K562 (cell line): Measurements from ENCODE around the gene KCNQ5. TPM values are rescaled to one million over a fixed set of nuclear protein-coding genes. Genes with fewer than 3 reads are reported as not detected.

ENCODE experiments used
- ATAC-seq: fragments of 200-7000 bp; cut with Tn5 transposase; 3 replicates; pipeline ENCODE4 v1.9.1; 2020; ENCODE audit warnings: moderate library complexity
- BruUV-seq: library from RNA; stranded (reverse); fragments of 400-500 nt; replicated peaks from 2 replicates; lab custom pipeline; 2021; lab: Mats Ljungman, UMichigan
- CTCF ChIA-PET: fragments of 300-600 bp; formaldehyde crosslinking; extraction: SDS; loops from one replicate; lab custom pipeline; 2021; ENCODE audit warnings: low intra/inter-chr PET ratio; lab: Yijun Ruan, JAX
- POLR2A ChIA-PET: fragments of 300-600, 350-650 bp; sonication (Branson Sonifier 250); formaldehyde crosslinking; extraction: SDS; loops from one replicate; lab custom pipeline; 2021; ENCODE audit warnings: antibody characterized with exemption, inconsistent platforms; lab: Yijun Ruan, JAX
- DNase-seq, 4 experiments: peaks; one replicate each; pipeline versions ENCODE4 v3.0.0 to v3.0.0-alpha.2; 2011 to 2018; ENCODE audit warnings: low spot score in 3 of 4, mixed read lengths in 3 of 4; ENCODE audit errors: extremely low read depth in 1 of 4
- FAIRE-seq: peaks from 2 replicates; lab custom pipeline; 2011; peaks lifted over from hg19 to GRCh38; lab: Jason Lieb, UNC
- H2AFZ ChIP-seq: 2 replicates; pipeline ENCODE4 v1.6.0; 2011; ENCODE audit warnings: low read depth, low read length, control low read depth, inconsistent platforms
- H3K27ac ChIP-seq: fragments of 200-600 bp; 3 replicates; pipeline ENCODE4 v1.8.0; 2011; ENCODE audit warnings: low read depth, mild to moderate bottlenecking, control low read depth, inconsistent platforms, low read length, moderate library complexity, mixed read lengths; ENCODE audit errors: extremely low read depth
- H3K27me3 ChIP-seq, 2 experiments: fragments of 300-600 bp in 1 of 2; 2 replicates in 1 of 2; 3 replicates in 1 of 2; pipeline versions ENCODE4 v1.6.0 to v1.8.0; 2011; ENCODE audit warnings: inconsistent platforms in 2 of 2, low read length in 2 of 2, mild to moderate bottlenecking in 1 of 2, mixed read lengths in 1 of 2, moderate library complexity in 1 of 2; ENCODE audit not compliant: control insufficient read depth in 2 of 2, insufficient read depth in 2 of 2
- H3K36me3 ChIP-seq: fragments of 300-600 bp; 3 replicates; pipeline ENCODE4 v1.8.0; 2011; ENCODE audit warnings: mild to moderate bottlenecking, low read length, inconsistent platforms; ENCODE audit not compliant: control insufficient read depth, insufficient read depth
- H3K4me1 ChIP-seq, 2 experiments: fragments of 200-600 bp in 1 of 2; replicated peaks in 1 of 2; 2 replicates in 1 of 2; 3 replicates in 1 of 2; pipeline versions ENCODE4 v1.5.1 to v1.8.0; 2011; ENCODE audit warnings: inconsistent platforms in 2 of 2, low read length in 2 of 2, mild to moderate bottlenecking in 1 of 2, mixed read lengths in 1 of 2, moderate library complexity in 1 of 2; ENCODE audit not compliant: control insufficient read depth in 2 of 2, insufficient read depth in 2 of 2
- H3K4me2 ChIP-seq: 2 replicates; pipeline ENCODE4 v1.6.1; 2011; ENCODE audit warnings: low read length, control low read depth, inconsistent platforms, mixed read lengths; ENCODE audit not compliant: insufficient read depth
- H3K4me3 ChIP-seq: fragments of 200-600 bp; sonication (generic), shearing (Covaris generic); 2 replicates; pipeline ENCODE4 v1.5.1; 2016; ENCODE audit warnings: control low read depth, inconsistent platforms
- H3K79me2 ChIP-seq: fragments of 200-600 bp; 3 replicates; pipeline ENCODE4 v1.8.0; 2011; ENCODE audit warnings: low read length, inconsistent platforms; ENCODE audit not compliant: control insufficient read depth, insufficient read depth
- H3K9ac ChIP-seq, 2 experiments: 2 replicates each; pipeline versions ENCODE4 v1.6.0 to v1.6.1; 2011; ENCODE audit warnings: low read depth in 2 of 2, low read length in 2 of 2, control low read depth in 1 of 2, inconsistent platforms in 1 of 2, mild to moderate bottlenecking in 1 of 2, mixed read lengths in 1 of 2; ENCODE audit not compliant: insufficient read depth in 1 of 2
- H3K9me1 ChIP-seq: one replicate; pipeline ENCODE4 v1.6.0; 2011; ENCODE audit warnings: inconsistent platforms, mild to moderate bottlenecking, low read length, moderate library complexity; ENCODE audit not compliant: control insufficient read depth, insufficient read depth
- H3K9me3 ChIP-seq: replicated peaks from 2 replicates; pipeline ENCODE4 v1.5.1; 2011; ENCODE audit warnings: low read depth, low read length, inconsistent platforms; ENCODE audit not compliant: control insufficient read depth, insufficient read depth
- H4K20me1 ChIP-seq: replicated peaks from 2 replicates; pipeline ENCODE4 v1.6.1; 2011; ENCODE audit warnings: low read length, inconsistent platforms, mixed read lengths; ENCODE audit not compliant: control insufficient read depth, insufficient read depth
- CC2D1A ChIP-seq: fragments of 450-650 bp; IDR thresholded peaks from 2 replicates; pipeline ENCODE4 v1.6.1; 2017; ENCODE audit warnings: mild to moderate bottlenecking
- DPF2 ChIP-seq: fragments of 450-650 bp; IDR thresholded peaks from 2 replicates; pipeline ENCODE4 v1.6.1; 2016
- ESRRA ChIP-seq: fragments of 450-650 bp; IDR thresholded peaks from 2 replicates; pipeline ENCODE4 v1.6.1; 2014; ENCODE audit warnings: low read depth, mild to moderate bottlenecking, moderate library complexity, borderline replicate concordance
- FUS ChIP-seq: fragments of 200-400 bp; formaldehyde crosslinking; optimal IDR thresholded peaks from 2 replicates; pipeline ENCODE3; 2017; ENCODE audit warnings: low read depth, low read length
- MTA1 ChIP-seq: fragments of 450-650 bp; IDR thresholded peaks from 2 replicates; pipeline ENCODE4 v1.6.1; 2017; ENCODE audit warnings: borderline replicate concordance
- NEUROD1 ChIP-seq: fragments of 150-350 bp; IDR thresholded peaks from 2 replicates; pipeline ENCODE4 v1.6.1; 2014; ENCODE audit warnings: borderline replicate concordance, low read length, low read depth; ENCODE audit not compliant: partially characterized antibody
- NFATC3 ChIP-seq: fragments of 450-650 bp; IDR thresholded peaks from 2 replicates; pipeline ENCODE4 v1.6.1; 2017; ENCODE audit warnings: mild to moderate bottlenecking
- POLR3A ChIP-seq: IDR thresholded peaks from 2 replicates; pipeline ENCODE4 v1.6.1; 2011; ENCODE audit warnings: borderline replicate concordance, mild to moderate bottlenecking, moderate library complexity; ENCODE audit not compliant: insufficient read length, insufficient read depth; ENCODE audit errors: extremely low read depth
- PPARD ChIP-seq: fragments of 250-450 bp; sonication (Bioruptor Pico); IDR thresholded peaks from 2 replicates; pipeline ENCODE4 v1.8.0; 2022; ENCODE audit warnings: inconsistent platforms, mild to moderate bottlenecking, moderate library complexity
- RBM25 ChIP-seq: fragments of 200-400 bp; formaldehyde crosslinking; IDR thresholded peaks from 2 replicates; pipeline ENCODE4 v1.6.1; 2018; ENCODE audit warnings: low read length, low read depth, moderate library complexity; ENCODE audit not compliant: severe bottlenecking
- SAFB ChIP-seq: fragments of 200-400 bp; formaldehyde crosslinking; IDR thresholded peaks from 2 replicates; pipeline ENCODE4 v1.6.1; 2017; ENCODE audit warnings: low read depth, low read length, borderline replicate concordance
- SETDB1 ChIP-seq: IDR thresholded peaks from one replicate; pipeline ENCODE4 v1.6.1; 2012; ENCODE audit warnings: low read length, control low read depth, inconsistent platforms
- SRF ChIP-seq, 2 experiments: fragments of 250-450, 450-650 bp in 1 of 2; sonication (Bioruptor Pico) in 1 of 2; sonication (generic) in 1 of 2; formaldehyde crosslinking; IDR thresholded peaks; 2 replicates each; pipeline versions ENCODE4 v1.5.0 to v1.5.1; 2020 to 2022; ENCODE audit warnings: mild to moderate bottlenecking in 1 of 2, missing genetic modification reagents in 1 of 2
- STAG1 ChIP-seq: sonication (generic); formaldehyde crosslinking; IDR thresholded peaks from 2 replicates; pipeline ENCODE4 v1.5.0; 2020; ENCODE audit warnings: missing genetic modification reagents, borderline replicate concordance
- ZNF121 ChIP-seq: sonication (generic); formaldehyde crosslinking; conservative IDR thresholded peaks from 2 replicates; pipeline ENCODE4 v1.8.0; 2022; ENCODE audit warnings: missing genetic modification reagents
- ZNF140 ChIP-seq: fragments of 250-450 bp; sonication (Bioruptor Pico); IDR thresholded peaks from 2 replicates; pipeline ENCODE4 v1.8.0; 2021; ENCODE audit warnings: moderate library complexity, mild to moderate bottlenecking, inconsistent platforms
- ZNF785 ChIP-seq: fragments of 250-450 bp; sonication (Bioruptor Pico); IDR thresholded peaks from 2 replicates; pipeline ENCODE4 v1.4.0; 2020; ENCODE audit warnings: mild to moderate bottlenecking
- WGBS: fragments of 100-300 bp; shearing (Covaris generic); methylation state at CpG from one replicate; pipeline ENCODE4 v1.1.6; 2016; ENCODE audit warnings: low coverage, mixed read lengths; ENCODE audit not compliant: insufficient coverage; ENCODE audit errors: missing lambda C conversion rate; 5-methylcytosine and 5-hydroxymethylcytosine counted together
- in situ Hi-C: fragments of 300-500 bp; cut with MboI; formaldehyde crosslinking; loops from 4 replicates; pipeline ENCODE4 v1.15.0; 2018; ENCODE audit warnings: inconsistent platforms, mixed read lengths
- intact Hi-C: fragments of 100-400 bp; cut with micrococcal nuclease; formaldehyde crosslinking; loops from 2 replicates; pipeline ENCODE4 v1.14.2; 2022
- polyA plus RNA-seq, 8 experiments: library from polyadenylated mRNA; depleted of rRNA in 4 of 8; stranded (reverse) in 5 of 8; unstranded in 3 of 8; fragments of >200 nt; fragmentation: Nextera tagmentation in 2 of 8; fragmentation: Illumina TruSeq in 1 of 8; extraction: Ambion mirVana in 2 of 8; extraction: Trizol in 1 of 8; gene quantifications; 2 replicates each; pipeline versions ENCODE4 v1.2.1 to v1.2.3, GENCODE V29; 2011 to 2014; ENCODE audit warnings: inconsistent platforms in 1 of 8, missing spikeins in 1 of 8
- total RNA-seq, 7 experiments: library from RNA; depleted of rRNA in 6 of 7; stranded (reverse); fragments of >200 nt in 6 of 7; fragmentation: Illumina TruSeq in 2 of 7; extraction: Trizol in 2 of 7; gene quantifications; 2 replicates each; pipeline versions ENCODE4 v1.2.1 to v1.2.3, GENCODE V29; 2011 to 2021; ENCODE audit warnings: low replicate concordance in 1 of 7
- TF ChIP-seq, protein P1 (sequence below): fragments of 200-800 bp; sonication (Bioruptor generic); IDR thresholded peaks from 2 replicates; pipeline ENCODE4 v1.6.1; 2017; ENCODE audit warnings: missing genetic modification characterization, missing compliant biosample characterization
- TF ChIP-seq, protein P2 (sequence below): sonication (generic); formaldehyde crosslinking; IDR thresholded peaks from 2 replicates; pipeline ENCODE4 v1.9.0; 2022; ENCODE audit warnings: mild to moderate bottlenecking, missing genetic modification reagents
- TF ChIP-seq, protein P3 (sequence below): fragments of 450-650 bp; formaldehyde crosslinking; IDR thresholded peaks from 2 replicates; pipeline ENCODE4 v1.4.0; 2022; ENCODE audit warnings: missing genetic modification characterization

KCNQ5 gene
- total and polyA plus RNA-seq, 9 of the 15 experiments (the other 6 are each of a cell fraction or from before 2014, with no cell fraction given) = 0.31 to 5.9 (median 2.6) TPM

DNA sequence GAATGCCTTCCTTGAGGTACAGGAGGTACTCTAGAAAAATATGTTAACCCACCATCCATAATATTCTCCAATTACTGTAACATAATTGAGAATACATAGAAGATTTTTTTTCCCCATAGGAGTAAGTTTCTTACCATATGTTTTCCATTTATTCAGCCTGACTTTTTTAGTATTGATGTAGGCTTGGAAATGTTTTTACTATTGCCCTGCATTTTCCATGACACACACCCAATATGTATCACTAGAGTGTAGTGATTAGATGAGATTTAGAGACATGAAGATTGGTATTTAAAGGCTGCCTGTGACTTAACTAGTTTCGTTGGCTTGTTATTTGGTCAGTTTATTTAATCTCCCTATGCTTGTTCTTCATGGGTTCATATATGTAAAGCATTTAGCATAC, 39.5 kb downstream of the KCNQ5 start:
- H2AFZ ChIP-seq = no peak overlapping the region
- no peaks in the 10 kb centered on the region for H4K20me1 ChIP-seq
- no peak overlapping the region for H3K4me2 ChIP-seq
- no peaks in the 10 kb centered on the region for H3K79me2 ChIP-seq
- CTCF ChIA-PET = no interaction called here
- H3K4me3 ChIP-seq = no peak overlapping the region
- TF ChIP-seq, protein P1, sequence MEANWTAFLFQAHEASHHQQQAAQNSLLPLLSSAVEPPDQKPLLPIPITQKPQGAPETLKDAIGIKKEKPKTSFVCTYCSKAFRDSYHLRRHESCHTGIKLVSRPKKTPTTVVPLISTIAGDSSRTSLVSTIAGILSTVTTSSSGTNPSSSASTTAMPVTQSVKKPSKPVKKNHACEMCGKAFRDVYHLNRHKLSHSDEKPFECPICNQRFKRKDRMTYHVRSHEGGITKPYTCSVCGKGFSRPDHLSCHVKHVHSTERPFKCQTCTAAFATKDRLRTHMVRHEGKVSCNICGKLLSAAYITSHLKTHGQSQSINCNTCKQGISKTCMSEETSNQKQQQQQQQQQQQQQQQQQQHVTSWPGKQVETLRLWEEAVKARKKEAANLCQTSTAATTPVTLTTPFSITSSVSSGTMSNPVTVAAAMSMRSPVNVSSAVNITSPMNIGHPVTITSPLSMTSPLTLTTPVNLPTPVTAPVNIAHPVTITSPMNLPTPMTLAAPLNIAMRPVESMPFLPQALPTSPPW (CRISPR knock-in tag) = no peak
- TF ChIP-seq NEUROD1 = no peak
- TF ChIP-seq SAFB = no peak
- TF ChIP-seq ESRRA = no peak
- TF ChIP-seq, protein P2, sequence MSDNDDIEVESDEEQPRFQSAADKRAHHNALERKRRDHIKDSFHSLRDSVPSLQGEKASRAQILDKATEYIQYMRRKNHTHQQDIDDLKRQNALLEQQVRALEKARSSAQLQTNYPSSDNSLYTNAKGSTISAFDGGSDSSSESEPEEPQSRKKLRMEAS (CRISPR knock-in tag) = no peak
- no peak for TF ChIP-seq FUS
- TF ChIP-seq SETDB1 = no peak
- no peak for TF ChIP-seq ZNF140 (CRISPR knock-in tag)
- TF ChIP-seq CC2D1A = no peak
- TF ChIP-seq POLR3A = no peak
- TF ChIP-seq PPARD = no peak
- TF ChIP-seq NFATC3 = no peak
- TF ChIP-seq DPF2 = no peak
- no peak for TF ChIP-seq SRF (CRISPR knock-in tag; IDR thresholded peaks at IDR 0.05)
- TF ChIP-seq, protein P3, sequence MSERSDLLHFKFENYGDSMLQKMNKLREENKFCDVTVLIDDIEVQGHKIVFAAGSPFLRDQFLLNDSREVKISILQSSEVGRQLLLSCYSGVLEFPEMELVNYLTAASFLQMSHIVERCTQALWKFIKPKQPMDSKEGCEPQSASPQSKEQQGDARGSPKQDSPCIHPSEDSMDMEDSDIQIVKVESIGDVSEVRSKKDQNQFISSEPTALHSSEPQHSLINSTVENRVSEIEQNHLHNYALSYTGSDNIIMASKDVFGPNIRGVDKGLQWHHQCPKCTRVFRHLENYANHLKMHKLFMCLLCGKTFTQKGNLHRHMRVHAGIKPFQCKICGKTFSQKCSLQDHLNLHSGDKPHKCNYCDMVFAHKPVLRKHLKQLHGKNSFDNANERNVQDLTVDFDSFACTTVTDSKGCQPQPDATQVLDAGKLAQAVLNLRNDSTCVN (CRISPR knock-in tag) = no peak
- no peak for TF ChIP-seq ZNF785 (CRISPR knock-in tag)
- no peak for TF ChIP-seq RBM25
- TF ChIP-seq STAG1 (CRISPR knock-in tag) = no peak
- no peak for TF ChIP-seq MTA1
- no peak for TF ChIP-seq ZNF121 (CRISPR knock-in tag)
- TF ChIP-seq, all 486 proteins: peak for 0
- H3K9me1 ChIP-seq = no peaks in the 10 kb centered on the region
- no peak for FAIRE-seq
- POLR2A ChIA-PET = no interaction called here
- no peaks in the 10 kb centered on the region for H3K4me1 ChIP-seq
- WGBS = 23% methylated on average over 1 of the region's 1 CpG
- H3K27me3 ChIP-seq = no peaks in the 10 kb centered on the region
- no peak overlapping the region for H3K9ac ChIP-seq
- no peak for ATAC-seq
- in situ Hi-C loops (no loop called here), intact Hi-C loops (no loop called here)
- H3K36me3 ChIP-seq = no peaks in the 10 kb centered on the region
- no peaks in the 10 kb centered on the region for H3K9me3 ChIP-seq
- no TSS peak for BruUV-seq
- no peak for DNase-seq
- H3K27ac ChIP-seq = no peak overlapping the region
